HEK293 (cell line): ENCODE measurements around the gene ZMYM2.
A peak's percentile ranks its signal among the peaks of the same experiment; 100 is the strongest.

Experiments used
- CTCF ChIA-PET: fragments of 350-600 bp; formaldehyde crosslinking; extraction: SDS; loops from one replicate; lab custom pipeline; 2021; ENCODE audit warnings: antibody characterized with exemption; lab: Yijun Ruan, JAX
- POLR2A ChIA-PET: fragments of 300-600 bp; formaldehyde crosslinking; extraction: SDS; loops from one replicate; lab custom pipeline; 2020; ENCODE audit warnings: antibody characterized with exemption, inconsistent platforms; lab: Yijun Ruan, JAX
- H3K27ac ChIP-seq: fragments of 200-500 bp; sonication (Bioruptor generic); 2 replicates; pipeline ENCODE4 v1.5.1; 2014; ENCODE audit warnings: low read depth, low read length, control low read depth, inconsistent platforms; ENCODE audit errors: extremely low read depth
- H3K36me3 ChIP-seq, 2 experiments: fragments of 200-500 bp in 1 of 2; sonication (Bioruptor generic) in 1 of 2; 1 replicate in 1 of 2; 2 replicates in 1 of 2; pipeline ENCODE4 v1.5.1; 2014 to 2017; ENCODE audit warnings: inconsistent platforms in 2 of 2, low read length in 2 of 2; ENCODE audit not compliant: control insufficient read depth in 2 of 2, insufficient read depth in 1 of 2
- H3K4me1 ChIP-seq: fragments of 200-500 bp; sonication (Bioruptor generic); 2 replicates; pipeline ENCODE4 v1.5.1; 2014; ENCODE audit warnings: mild to moderate bottlenecking, low read length, inconsistent platforms; ENCODE audit not compliant: control insufficient read depth, insufficient read depth
- H3K4me3 ChIP-seq: 2 replicates; pipeline ENCODE4 v1.5.1; 2011; ENCODE audit warnings: low read depth, mild to moderate bottlenecking, control low read depth, low read length, moderate library complexity
- H3K9me3 ChIP-seq: fragments of 200-500 bp; sonication (Bioruptor generic); 2 replicates; pipeline ENCODE4 v1.5.1; 2014; ENCODE audit warnings: low read depth, low read length, inconsistent platforms; ENCODE audit not compliant: control insufficient read depth, insufficient read depth
- GLI4 ChIP-seq: fragments of 450-650 bp; formaldehyde crosslinking; IDR thresholded peaks from 2 replicates; pipeline ENCODE4 v1.5.1; 2016; ENCODE audit warnings: missing biosample characterization, missing genetic modification characterization
- GLIS2 ChIP-seq: fragments of 450-650 bp; formaldehyde crosslinking; IDR thresholded peaks from 2 replicates; pipeline ENCODE4 v1.5.1; 2016; ENCODE audit warnings: missing biosample characterization, missing genetic modification characterization
- REST ChIP-seq: fragments of 450-650 bp; formaldehyde crosslinking; IDR thresholded peaks from 2 replicates; pipeline ENCODE4 v1.5.1; 2016; ENCODE audit warnings: missing biosample characterization, missing genetic modification characterization
- ZBTB17 ChIP-seq: fragments of 450-650 bp; formaldehyde crosslinking; IDR thresholded peaks from 2 replicates; pipeline ENCODE4 v1.5.1; 2016; ENCODE audit warnings: missing biosample characterization, missing genetic modification characterization
- ZBTB48 ChIP-seq: fragments of 450-650 bp; formaldehyde crosslinking; IDR thresholded peaks from 2 replicates; pipeline ENCODE4 v1.5.1; 2016; ENCODE audit warnings: missing biosample characterization, missing genetic modification characterization
- ZBTB8A ChIP-seq: fragments of 450-650 bp; formaldehyde crosslinking; IDR thresholded peaks from 2 replicates; pipeline ENCODE4 v1.5.1; 2016; ENCODE audit warnings: missing biosample characterization, missing genetic modification characterization
- ZNF138 ChIP-seq: fragments of 450-650 bp; formaldehyde crosslinking; IDR thresholded peaks from 2 replicates; pipeline ENCODE4 v1.5.1; 2016; ENCODE audit warnings: missing biosample characterization, missing genetic modification characterization, borderline replicate concordance
- ZNF140 ChIP-seq: fragments of 450-650 bp; formaldehyde crosslinking; IDR thresholded peaks from 2 replicates; pipeline ENCODE4 v1.5.1; 2016; ENCODE audit warnings: missing biosample characterization, missing genetic modification characterization
- ZNF174 ChIP-seq: fragments of 450-650 bp; formaldehyde crosslinking; IDR thresholded peaks from 2 replicates; pipeline ENCODE4 v1.5.0; 2017; ENCODE audit warnings: missing biosample characterization, mild to moderate bottlenecking, missing genetic modification characterization
- ZNF239 ChIP-seq: fragments of 450-650 bp; formaldehyde crosslinking; IDR thresholded peaks from 2 replicates; pipeline ENCODE4 v1.5.1; 2016; ENCODE audit warnings: missing biosample characterization, missing genetic modification characterization
- ZNF362 ChIP-seq: fragments of 450-650 bp; formaldehyde crosslinking; IDR thresholded peaks from 2 replicates; pipeline ENCODE4 v1.5.1; 2016; ENCODE audit warnings: missing biosample characterization, missing genetic modification characterization
- ZNF391 ChIP-seq: fragments of 450-650 bp; formaldehyde crosslinking; IDR thresholded peaks from 2 replicates; pipeline ENCODE4 v1.5.1; 2016; ENCODE audit warnings: low read depth, missing biosample characterization, missing genetic modification characterization, borderline replicate concordance
- ZNF600 ChIP-seq: fragments of 450-650 bp; formaldehyde crosslinking; IDR thresholded peaks from 2 replicates; pipeline ENCODE4 v1.5.1; 2016; ENCODE audit warnings: missing biosample characterization, missing genetic modification characterization
- ZNF692 ChIP-seq: fragments of 450-650 bp; formaldehyde crosslinking; IDR thresholded peaks from 2 replicates; pipeline ENCODE4 v1.5.1; 2016; ENCODE audit warnings: missing biosample characterization, missing genetic modification characterization
- ZNF785 ChIP-seq: fragments of 450-650 bp; formaldehyde crosslinking; IDR thresholded peaks from 2 replicates; pipeline ENCODE4 v1.5.1; 2016; ENCODE audit warnings: missing biosample characterization, missing genetic modification characterization
- ZNF843 ChIP-seq: fragments of 450-650 bp; formaldehyde crosslinking; IDR thresholded peaks from 2 replicates; pipeline ENCODE4 v1.5.1; 2016; ENCODE audit warnings: missing biosample characterization, missing genetic modification characterization
- ZSCAN4 ChIP-seq: fragments of 450-650 bp; formaldehyde crosslinking; IDR thresholded peaks from 2 replicates; pipeline ENCODE4 v1.5.1; 2017; ENCODE audit warnings: missing biosample characterization, missing genetic modification characterization

Gene ZMYM2

GRCh38 chr13:19985219-19985556 lies 26.7 kb downstream of the ZMYM2 start:
- Histone ChIP-seq H3K4me1 (no peaks in the 10 kb centered on the region), H3K4me3 (no peak overlapping the region), H3K36me3 (no peaks in the 10 kb centered on the region; a peak in 1 of 3 replicates), H3K9me3 (no peaks in the 10 kb centered on the region), H3K27ac (no peak overlapping the region)
- ChIA-PET POLR2A (interaction anchor here (0.8 kb wide), 1 partner anchor 203 kb away, joined by 4 read pairs; no protein-coding TSS in a partner anchor), CTCF (interaction anchor here (0.5 to 2.3 kb wide), 15 partner anchors 10 to 269 kb away, joined by 3 to 10 read pairs (median 4); no protein-coding TSS in a partner anchor)
- TF ChIP-seq GLIS2 (tag by site-specific recombination) (no peak), ZNF391 (no peak), ZNF843 (tag by site-specific recombination) (no peak), ZNF138 (tag by site-specific recombination) (no peak), ZNF692 (tag by site-specific recombination) (no peak), ZSCAN4 (tag by site-specific recombination) (no peak)

- Histone ChIP-seq H3K4me1 (no peaks in the 10 kb centered on the region), H3K4me3 (no peak overlapping the region), H3K27ac (no peak overlapping the region), H3K36me3 (peaks cover 25 to 26% of the 10 kb centered on the region in 2 experiments), H3K9me3 (no peaks in the 10 kb centered on the region)
- CTCF ChIA-PET: no interaction called here
- POLR2A ChIA-PET: no interaction called here
- TF ChIP-seq ZNF174: no peak
- no peak for TF ChIP-seq ZBTB48
- no peak for TF ChIP-seq ZNF692 (tag by site-specific recombination)
- TF ChIP-seq GLI4 (tag by site-specific recombination): no peak
- TF ChIP-seq ZNF140: no peak
- peak; percentile 40; the same call in 1 of the 2 replicates for TF ChIP-seq ZBTB8A (tag by site-specific recombination)
Observed at GRCh38 chr13:19991531-19991930, 33.0 kb downstream of the ZMYM2 start.

GRCh38 chr13:19993024-19993423 lies 34.5 kb downstream of the ZMYM2 start:
- Histone ChIP-seq H3K9me3 (no peaks in the 10 kb centered on the region), H3K36me3 (peaks cover 26 to 32% of the 10 kb centered on the region in 2 experiments), H3K4me1 (no peaks in the 10 kb centered on the region), H3K27ac (no peak overlapping the region), H3K4me3 (no peak overlapping the region)
- TF ChIP-seq ZNF600 (tag by site-specific recombination) (no peak), REST (no peak), ZNF239 (tag by site-specific recombination) (no peak), ZBTB17 (tag by site-specific recombination) (no peak), ZNF785 (tag by site-specific recombination) (no peak), ZNF362 (tag by site-specific recombination) (no peak)
- CTCF ChIA-PET: no interaction called here
- POLR2A ChIA-PET: no interaction called here
